COLO829 (cell line): ENCODE data around the gene MLLT1.

Experiments
- DNase-seq: peaks from one replicate; pipeline ENCODE4 v3.0.0; 2012; ENCODE audit warnings: low spot score

MLLT1 gene

GRCh38 chr19:6234527-6234926 is 45.2 kb downstream of the MLLT1 start:
- no peak for DNase-seq

- DNase-seq = no peak
These were observed 45.8 kb downstream of the MLLT1 start for GRCh38 chr19:6233827-6234511.

GRCh38 chr19:6233056-6233826 is 46.5 kb downstream of the MLLT1 start:
- DNase-seq = no peak

- no peak for DNase-seq
These were observed 47.1 kb downstream of the MLLT1 start for GRCh38 chr19:6232601-6233055.

GRCh38 chr19:6230991-6231448 is 48.8 kb downstream of the MLLT1 start:
- no peak for DNase-seq

- DNase-seq = no peak
These were observed 49.6 kb downstream of the MLLT1 start for GRCh38 chr19:6229951-6230712.

- no peak for DNase-seq
These were observed 50.4 kb downstream of the MLLT1 start for GRCh38 chr19:6229216-6229913.

- no peak for DNase-seq
These were observed 51.1 kb downstream of the MLLT1 start for GRCh38 chr19:6228551-6229215.

- no peak for DNase-seq
These were observed 51.8 kb downstream of the MLLT1 start for GRCh38 chr19:6227936-6228325.

GRCh38 chr19:6227156-6227935 is 52.4 kb downstream of the MLLT1 start:
- no peak for DNase-seq

GRCh38 chr19:6226444-6227155 is 53.2 kb downstream of the MLLT1 start:
- DNase-seq = no peak

GRCh38 chr19:6226012-6226411 is 53.8 kb downstream of the MLLT1 start:
- DNase-seq = no peak

GRCh38 chr19:6225232-6225865 is 54.4 kb downstream of the MLLT1 start:
- no peak for DNase-seq

GRCh38 chr19:6224308-6224675 is 55.5 kb downstream of the MLLT1 start:
- no peak for DNase-seq

GRCh38 chr19:6223461-6224307 is 56.1 kb downstream of the MLLT1 start:
- DNase-seq = no peak

- DNase-seq = no peak
These were observed 56.9 kb downstream of the MLLT1 start for GRCh38 chr19:6222884-6223283.

GRCh38 chr19:6221878-6222746 is 57.7 kb downstream of the MLLT1 start:
- DNase-seq = no peak
